ENCODE data around the gene PFDN2.

DNA sequence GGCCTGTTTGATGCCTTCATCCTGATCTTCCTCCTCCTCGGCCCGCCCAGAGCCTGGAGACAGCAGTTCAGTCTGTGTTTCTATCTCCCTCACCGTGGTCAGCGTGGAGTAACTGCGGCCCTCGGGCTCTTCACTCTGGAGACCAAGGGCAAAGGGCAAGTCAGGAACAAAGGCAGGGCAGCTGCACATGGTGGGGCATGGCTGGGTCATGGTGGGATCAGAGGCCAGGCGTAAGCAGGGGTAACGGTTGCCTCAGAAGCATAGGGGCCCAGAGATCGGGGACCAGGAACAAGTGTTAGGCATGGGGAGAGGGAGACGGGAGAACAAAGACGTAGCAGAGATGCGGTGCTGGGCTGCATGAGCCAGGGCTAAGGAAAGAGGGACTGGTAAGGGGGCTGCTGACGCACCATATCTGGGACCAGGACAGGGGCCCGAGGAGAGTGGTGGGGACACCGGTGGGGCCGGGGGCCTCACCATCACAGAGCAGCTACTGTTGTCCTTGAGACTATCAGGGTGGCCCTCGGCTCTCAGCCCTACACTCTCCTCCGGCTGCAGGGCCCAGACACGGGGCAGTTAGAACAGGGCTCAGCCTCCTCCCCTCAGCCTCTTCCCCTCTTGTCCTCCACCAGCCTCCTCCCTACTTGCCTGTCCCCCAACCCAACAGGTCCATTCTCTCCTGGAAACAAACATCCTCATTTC is 44.9 kb downstream of the PFDN2 start:
- TF ChIP-seq, protein P1, sequence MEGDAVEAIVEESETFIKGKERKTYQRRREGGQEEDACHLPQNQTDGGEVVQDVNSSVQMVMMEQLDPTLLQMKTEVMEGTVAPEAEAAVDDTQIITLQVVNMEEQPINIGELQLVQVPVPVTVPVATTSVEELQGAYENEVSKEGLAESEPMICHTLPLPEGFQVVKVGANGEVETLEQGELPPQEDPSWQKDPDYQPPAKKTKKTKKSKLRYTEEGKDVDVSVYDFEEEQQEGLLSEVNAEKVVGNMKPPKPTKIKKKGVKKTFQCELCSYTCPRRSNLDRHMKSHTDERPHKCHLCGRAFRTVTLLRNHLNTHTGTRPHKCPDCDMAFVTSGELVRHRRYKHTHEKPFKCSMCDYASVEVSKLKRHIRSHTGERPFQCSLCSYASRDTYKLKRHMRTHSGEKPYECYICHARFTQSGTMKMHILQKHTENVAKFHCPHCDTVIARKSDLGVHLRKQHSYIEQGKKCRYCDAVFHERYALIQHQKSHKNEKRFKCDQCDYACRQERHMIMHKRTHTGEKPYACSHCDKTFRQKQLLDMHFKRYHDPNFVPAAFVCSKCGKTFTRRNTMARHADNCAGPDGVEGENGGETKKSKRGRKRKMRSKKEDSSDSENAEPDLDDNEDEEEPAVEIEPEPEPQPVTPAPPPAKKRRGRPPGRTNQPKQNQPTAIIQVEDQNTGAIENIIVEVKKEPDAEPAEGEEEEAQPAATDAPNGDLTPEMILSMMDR (IDR thresholded peaks at IDR 0.05; ENCODE audit: low read length) = no peak
- TF ChIP-seq EZH2 (IDR thresholded peaks at IDR 0.05; ENCODE audit: borderline replicate concordance, low read length) = no peak
